ENCODE results near the gene ZNF396. TPM values are rescaled to one million over a fixed set of nuclear protein-coding genes. Genes with fewer than 3 reads are reported as not detected.

Gene ZNF396
- total RNA-seq, 2 experiments from 2014 or later: 0.38 TPM

- ATAC-seq (peak; percentile 30), DNase-seq (peak; percentile 14)
- intact Hi-C loops (cut with micrococcal nuclease): loop anchor here (10.0 kb wide), 1 partner anchor 152 kb away; no protein-coding TSS in a partner anchor
- ChIA-PET CTCF (interaction anchor here (0.6 to 2.3 kb wide), 46 partner anchors 8 to 563 kb away, joined by 3 to 22 read pairs (median 4); partner anchors contain the start of genes ZNF396 and ZSCAN30), POLR2A (no interaction called here)
- Mint-ChIP-seq H3K4me3 (no peak overlapping the region), H3K36me3 (ENCODE audit: low read depth) (no peaks in the 10 kb centered on the region), H3K27me3 (peaks cover 15% of the 10 kb centered on the region), H3K27ac (no peak overlapping the region), H3K9me3 (no peaks in the 10 kb centered on the region), H3K4me1 (ENCODE audit: low read depth) (no peaks in the 10 kb centered on the region)
- TF ChIP-seq, protein P1, sequence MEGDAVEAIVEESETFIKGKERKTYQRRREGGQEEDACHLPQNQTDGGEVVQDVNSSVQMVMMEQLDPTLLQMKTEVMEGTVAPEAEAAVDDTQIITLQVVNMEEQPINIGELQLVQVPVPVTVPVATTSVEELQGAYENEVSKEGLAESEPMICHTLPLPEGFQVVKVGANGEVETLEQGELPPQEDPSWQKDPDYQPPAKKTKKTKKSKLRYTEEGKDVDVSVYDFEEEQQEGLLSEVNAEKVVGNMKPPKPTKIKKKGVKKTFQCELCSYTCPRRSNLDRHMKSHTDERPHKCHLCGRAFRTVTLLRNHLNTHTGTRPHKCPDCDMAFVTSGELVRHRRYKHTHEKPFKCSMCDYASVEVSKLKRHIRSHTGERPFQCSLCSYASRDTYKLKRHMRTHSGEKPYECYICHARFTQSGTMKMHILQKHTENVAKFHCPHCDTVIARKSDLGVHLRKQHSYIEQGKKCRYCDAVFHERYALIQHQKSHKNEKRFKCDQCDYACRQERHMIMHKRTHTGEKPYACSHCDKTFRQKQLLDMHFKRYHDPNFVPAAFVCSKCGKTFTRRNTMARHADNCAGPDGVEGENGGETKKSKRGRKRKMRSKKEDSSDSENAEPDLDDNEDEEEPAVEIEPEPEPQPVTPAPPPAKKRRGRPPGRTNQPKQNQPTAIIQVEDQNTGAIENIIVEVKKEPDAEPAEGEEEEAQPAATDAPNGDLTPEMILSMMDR (IDR thresholded peaks at IDR 0.05): no peak
These were observed 10.0 kb upstream of the ZNF396 start for GRCh38 chr18:35387152-35387571.

GRCh38 chr18:35386600-35387100, 9.5 kb upstream of the ZNF396 start:
- peaks cover 15% of the 10 kb centered on the region for H3K27me3 Mint-ChIP-seq
- H3K9me3 Mint-ChIP-seq: no peaks in the 10 kb centered on the region
- H3K36me3 Mint-ChIP-seq (ENCODE audit: low read depth): no peaks in the 10 kb centered on the region
- DNase-seq: peak; percentile 78
- CTCF ChIA-PET: interaction anchor here (0.6 to 2.3 kb wide), 58 partner anchors 8 to 898 kb away, joined by 3 to 22 read pairs (median 4); partner anchors contain the start of genes ZNF24, ZNF396 and ZSCAN30
- intact Hi-C loops (cut with micrococcal nuclease): loop anchor here (10.0 kb wide), 1 partner anchor 152 kb away; no protein-coding TSS in a partner anchor
- ATAC-seq: peak; percentile 99
- no peak overlapping the region for H3K27ac Mint-ChIP-seq
- TF ChIP-seq, protein P1 (IDR thresholded peaks at IDR 0.05): peak; percentile 95
- H3K4me1 Mint-ChIP-seq (ENCODE audit: low read depth): no peaks in the 10 kb centered on the region
- POLR2A ChIA-PET: no interaction called here
- H3K4me3 Mint-ChIP-seq: no peak overlapping the region

GRCh38 chr18:35383136-35383535, 6.0 kb upstream of the ZNF396 start:
- intact Hi-C loops (cut with micrococcal nuclease): loop anchor here (10.0 kb wide), 1 partner anchor 148 kb away; no protein-coding TSS in a partner anchor
- Mint-ChIP-seq H3K27me3 (peaks cover 9% of the 10 kb centered on the region), H3K4me1 (ENCODE audit: low read depth) (no peaks in the 10 kb centered on the region), H3K4me3 (no peak overlapping the region), H3K27ac (no peak overlapping the region), H3K9me3 (no peaks in the 10 kb centered on the region), H3K36me3 (ENCODE audit: low read depth) (no peaks in the 10 kb centered on the region)
- TF ChIP-seq, protein P1 (IDR thresholded peaks at IDR 0.05): no peak
- ChIA-PET CTCF (interaction anchor here (0.9 to 1.6 kb wide), 3 partner anchors 9 to 368 kb away, joined by 3 read pairs; no protein-coding TSS in a partner anchor), POLR2A (interaction anchor here (0.7 to 1.0 kb wide), 2 partner anchors 15 to 919 kb away, joined by 3 read pairs; no protein-coding TSS in a partner anchor)
- no peak for DNase-seq
- no peak for ATAC-seq

DNA sequence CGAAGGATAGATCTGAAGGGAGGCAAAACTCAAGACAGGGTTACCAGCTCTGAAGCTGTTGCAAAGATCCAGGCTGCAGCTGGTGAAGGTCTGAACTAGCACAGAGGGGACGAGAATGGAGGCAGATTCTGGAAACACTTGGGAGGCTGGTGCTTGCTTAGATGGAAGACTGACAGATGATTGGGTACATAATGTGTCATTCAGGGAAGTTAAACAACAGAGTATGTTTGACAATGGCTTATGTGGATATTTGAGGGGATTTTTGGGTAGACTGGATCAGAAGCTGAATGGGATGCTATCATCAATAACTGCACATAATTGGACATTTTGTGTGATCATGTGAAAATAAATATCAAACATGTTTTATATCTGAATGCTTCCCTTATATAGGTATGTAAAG, 2.3 kb upstream of the ZNF396 start:
- CTCF ChIA-PET: interaction anchor here (0.7 kb wide), 1 partner anchor 28 kb away, joined by 3 read pairs; no protein-coding TSS in a partner anchor
- H3K4me3 Mint-ChIP-seq: no peak overlapping the region
- peaks cover 3% of the 10 kb centered on the region for H3K27me3 Mint-ChIP-seq
- H3K36me3 Mint-ChIP-seq (ENCODE audit: low read depth): no peaks in the 10 kb centered on the region
- peaks cover 4% of the 10 kb centered on the region for H3K4me1 Mint-ChIP-seq (ENCODE audit: low read depth)
- ATAC-seq (no peak), DNase-seq (no peak)
- H3K9me3 Mint-ChIP-seq: no peaks in the 10 kb centered on the region
- POLR2A ChIA-PET: interaction anchor here (1.2 kb wide), 1 partner anchor 14 kb away, joined by 4 read pairs; no protein-coding TSS in a partner anchor
- no peak overlapping the region for H3K27ac Mint-ChIP-seq
- TF ChIP-seq, protein P1 (IDR thresholded peaks at IDR 0.05): no peak
- intact Hi-C loops (cut with micrococcal nuclease): no loop called here

DNA sequence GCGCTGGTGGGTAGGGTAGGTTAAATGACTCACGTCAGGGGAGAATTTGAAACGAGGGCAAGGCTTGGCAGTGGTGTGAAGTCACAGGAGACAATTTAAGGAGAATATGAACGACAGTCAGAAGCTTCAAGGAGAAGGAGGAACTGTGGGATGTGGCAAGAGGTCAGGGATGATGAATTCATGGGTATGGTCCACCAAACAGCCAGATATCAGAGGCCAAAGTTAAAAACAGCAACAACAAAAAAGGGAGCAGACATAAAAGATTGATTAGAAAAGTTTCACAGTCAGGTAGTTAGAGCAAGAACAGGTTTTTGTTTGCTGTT, 1.4 kb upstream of the ZNF396 start:
- ATAC-seq: no peak
- DNase-seq: no peak
- CTCF ChIA-PET: no interaction called here
- H3K9me3 Mint-ChIP-seq: no peaks in the 10 kb centered on the region
- POLR2A ChIA-PET: no interaction called here
- intact Hi-C loops (cut with micrococcal nuclease): no loop called here
- no peaks in the 10 kb centered on the region for H3K36me3 Mint-ChIP-seq (ENCODE audit: low read depth)
- peaks cover 4% of the 10 kb centered on the region for H3K4me1 Mint-ChIP-seq (ENCODE audit: low read depth)
- no peak overlapping the region for H3K4me3 Mint-ChIP-seq
- no peaks in the 10 kb centered on the region for H3K27me3 Mint-ChIP-seq
- no peak overlapping the region for H3K27ac Mint-ChIP-seq
- TF ChIP-seq, protein P1 (IDR thresholded peaks at IDR 0.05): no peak
